ENCODE data around the gene ZNF726. TPM values are rescaled to one million over a fixed set of nuclear protein-coding genes. Genes with fewer than 3 reads are reported as not detected.

Gene ZNF726
- total and polyA plus RNA-seq, 2 donors (not counting 1 experiment from before 2014, with no cell fraction given) = 3.9 to 5.6 TPM

DNA sequence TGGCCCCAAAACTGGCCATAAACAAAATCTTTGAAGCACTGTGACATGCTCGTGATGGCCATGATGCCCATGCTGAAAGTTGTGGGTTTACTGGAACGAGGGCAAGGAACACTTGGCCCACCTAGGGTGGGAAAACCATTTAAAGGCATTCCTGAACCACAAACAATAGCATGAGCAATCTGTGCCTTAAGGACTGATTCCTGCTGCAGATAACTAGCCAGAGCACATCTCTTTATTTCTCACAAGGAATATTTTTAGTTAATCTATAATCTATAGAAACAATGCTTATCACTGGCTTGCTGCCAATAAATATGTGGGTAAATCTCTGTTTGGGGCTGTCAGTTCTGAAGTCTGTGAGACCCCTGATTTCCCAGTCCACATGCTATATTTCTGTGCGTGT, 10.3 kb upstream of the ZNF726 start:
- no peak overlapping the region for H3K4me3 Mint-ChIP-seq
- no peak for DNase-seq

DNA sequence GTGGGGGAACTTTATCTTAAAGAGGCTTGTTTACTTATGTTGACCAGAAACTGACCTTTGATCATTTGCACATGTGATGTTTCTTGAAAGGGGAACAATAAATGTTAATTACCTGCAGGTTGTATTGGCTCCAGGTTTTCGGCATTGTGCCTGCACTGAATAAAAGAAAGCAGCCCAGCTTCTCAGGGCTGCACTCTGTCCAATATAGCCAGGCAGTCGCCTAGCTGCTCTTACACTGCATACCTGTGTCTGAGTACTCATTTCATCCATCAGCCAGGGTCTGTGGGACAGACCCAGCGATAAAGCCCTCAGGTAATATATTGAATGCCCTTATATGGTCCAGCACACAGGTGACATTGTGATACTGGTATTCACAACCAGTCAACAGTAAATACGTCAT, 8.9 kb upstream of the ZNF726 start:
- ChIA-PET CTCF (no interaction called here), POLR2A (no interaction called here)
- Histone ChIP-seq H3K79me2 (ENCODE audit: control insufficient read depth, insufficient read depth, low read length) (no peaks in the 10 kb centered on the region), H4K20me1 (ENCODE audit: control insufficient read depth, insufficient read depth, low read length, poor library complexity, severe bottlenecking) (no peaks in the 10 kb centered on the region), H3K9me3 (ENCODE audit: control extremely low read depth in 1 of 3, control insufficient read depth in 2 of 3, insufficient read depth in 1 of 3, low read length in 2 of 3) (peaks cover 0 to 17% (median 9%) of the 10 kb centered on the region in 3 donors), H3K9ac (ENCODE audit: low read length) (no peak overlapping the region), H3K4me1 (ENCODE audit: control insufficient read depth in 2 of 2, insufficient read depth in 2 of 2, low read length in 2 of 2) (no peaks in the 10 kb centered on the region), H3K36me3 (replicated peaks in 1 of 2; ENCODE audit: control extremely low read depth in 1 of 2, control insufficient read depth in 1 of 2, extremely low read depth in 1 of 2, insufficient read depth in 2 of 2, low read length in 1 of 2) (no peaks in the 10 kb centered on the region), H3K27ac (ENCODE audit: low read length in 2 of 2) (no peak overlapping the region), H3K4me3 (ENCODE audit: control extremely low read depth in 1 of 5, extremely low read depth in 1 of 5, insufficient read depth in 1 of 5, low read depth in 2 of 5, low read length in 4 of 5) (no peak overlapping the region), H3K27me3 (replicated peaks in 1 of 4; ENCODE audit: control extremely low read depth in 1 of 4, control insufficient read depth in 3 of 4, insufficient read depth in 4 of 4, low read length in 3 of 4) (no peaks in the 10 kb centered on the region), H2AFZ (ENCODE audit: insufficient read depth, low read depth, low read length, poor library complexity, severe bottlenecking) (no peak overlapping the region), H3K4me2 (replicated peaks; ENCODE audit: low read depth, low read length, poor library complexity, severe bottlenecking) (no peak overlapping the region)
- peaks cover 22% of the 10 kb centered on the region for H3K9me3 Mint-ChIP-seq (ENCODE audit: insufficient read depth)
- DNase-seq = no peak
- no peaks in the 10 kb centered on the region for H3K4me1 Mint-ChIP-seq
- 68% methylated on average over 3 of the region's 4 CpGs for WGBS (ENCODE audit: insufficient coverage)
- H3K27me3 Mint-ChIP-seq = no peaks in the 10 kb centered on the region
- no peak for TF ChIP-seq EZH2 (IDR thresholded peaks at IDR 0.05; ENCODE audit: borderline replicate concordance, insufficient read depth, low read depth, low read length, poor library complexity, severe bottlenecking)
- TF ChIP-seq, protein P1, sequence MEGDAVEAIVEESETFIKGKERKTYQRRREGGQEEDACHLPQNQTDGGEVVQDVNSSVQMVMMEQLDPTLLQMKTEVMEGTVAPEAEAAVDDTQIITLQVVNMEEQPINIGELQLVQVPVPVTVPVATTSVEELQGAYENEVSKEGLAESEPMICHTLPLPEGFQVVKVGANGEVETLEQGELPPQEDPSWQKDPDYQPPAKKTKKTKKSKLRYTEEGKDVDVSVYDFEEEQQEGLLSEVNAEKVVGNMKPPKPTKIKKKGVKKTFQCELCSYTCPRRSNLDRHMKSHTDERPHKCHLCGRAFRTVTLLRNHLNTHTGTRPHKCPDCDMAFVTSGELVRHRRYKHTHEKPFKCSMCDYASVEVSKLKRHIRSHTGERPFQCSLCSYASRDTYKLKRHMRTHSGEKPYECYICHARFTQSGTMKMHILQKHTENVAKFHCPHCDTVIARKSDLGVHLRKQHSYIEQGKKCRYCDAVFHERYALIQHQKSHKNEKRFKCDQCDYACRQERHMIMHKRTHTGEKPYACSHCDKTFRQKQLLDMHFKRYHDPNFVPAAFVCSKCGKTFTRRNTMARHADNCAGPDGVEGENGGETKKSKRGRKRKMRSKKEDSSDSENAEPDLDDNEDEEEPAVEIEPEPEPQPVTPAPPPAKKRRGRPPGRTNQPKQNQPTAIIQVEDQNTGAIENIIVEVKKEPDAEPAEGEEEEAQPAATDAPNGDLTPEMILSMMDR (IDR thresholded peaks at IDR 0.05) = no peak
- intact Hi-C loops (cut with micrococcal nuclease) = no loop called here
- H3K4me3 Mint-ChIP-seq = no peak overlapping the region
- no peak overlapping the region for H3K27ac Mint-ChIP-seq
- ATAC-seq (ENCODE audit: low read depth) = no peak

More for the DNA sequence above, 10.3 kb upstream of the ZNF726 start:
- intact Hi-C loops (cut with micrococcal nuclease) = no loop called here
- H3K36me3 ChIP-seq (replicated peaks in 1 of 2; ENCODE audit: control extremely low read depth in 1 of 2, control insufficient read depth in 1 of 2, extremely low read depth in 1 of 2, insufficient read depth in 2 of 2, low read length in 1 of 2) = no peaks in the 10 kb centered on the region
- no peak overlapping the region for H3K9ac ChIP-seq (ENCODE audit: low read length)
- H4K20me1 ChIP-seq (ENCODE audit: control insufficient read depth, insufficient read depth, low read length, poor library complexity, severe bottlenecking) = no peaks in the 10 kb centered on the region
- TF ChIP-seq, protein P1 (IDR thresholded peaks at IDR 0.05) = no peak
- TF ChIP-seq EZH2 (IDR thresholded peaks at IDR 0.05; ENCODE audit: borderline replicate concordance, insufficient read depth, low read depth, low read length, poor library complexity, severe bottlenecking) = no peak
- no peak overlapping the region for H2AFZ ChIP-seq (ENCODE audit: insufficient read depth, low read depth, low read length, poor library complexity, severe bottlenecking)
- no peaks in the 10 kb centered on the region for H3K4me1 Mint-ChIP-seq
- no peak overlapping the region for H3K27ac ChIP-seq (ENCODE audit: low read length in 2 of 2)
- H3K9me3 Mint-ChIP-seq (ENCODE audit: insufficient read depth) = peaks cover 22% of the 10 kb centered on the region
- no peaks in the 10 kb centered on the region for H3K27me3 Mint-ChIP-seq
- H3K27ac Mint-ChIP-seq = no peak overlapping the region
- no peak overlapping the region for H3K4me3 ChIP-seq (ENCODE audit: control extremely low read depth in 1 of 5, extremely low read depth in 1 of 5, insufficient read depth in 1 of 5, low read depth in 2 of 5, low read length in 4 of 5)
- no peaks in the 10 kb centered on the region for H3K4me1 ChIP-seq (ENCODE audit: control insufficient read depth in 2 of 2, insufficient read depth in 2 of 2, low read length in 2 of 2)
- ATAC-seq (ENCODE audit: low read depth) = no peak
- no peak overlapping the region for H3K4me2 ChIP-seq (replicated peaks; ENCODE audit: low read depth, low read length, poor library complexity, severe bottlenecking)
- H3K9me3 ChIP-seq (ENCODE audit: control extremely low read depth in 1 of 3, control insufficient read depth in 2 of 3, insufficient read depth in 1 of 3, low read length in 2 of 3) = peaks cover 0 to 17% (median 9%) of the 10 kb centered on the region in 3 donors
- ChIA-PET POLR2A (no interaction called here), CTCF (no interaction called here)
- H3K27me3 ChIP-seq (replicated peaks in 1 of 4; ENCODE audit: control extremely low read depth in 1 of 4, control insufficient read depth in 3 of 4, insufficient read depth in 4 of 4, low read length in 3 of 4) = no peaks in the 10 kb centered on the region
- WGBS (ENCODE audit: insufficient coverage) = 67% methylated on average over 2 of the region's 3 CpGs
- H3K79me2 ChIP-seq (ENCODE audit: control insufficient read depth, insufficient read depth, low read length) = no peaks in the 10 kb centered on the region
